Left kidney (tissue), 2 donors: ENCODE results near the gene DIDO1. TPM values are rescaled to one million over a fixed set of nuclear protein-coding genes. Genes with fewer than 3 reads are reported as not detected.
"Not testable (repeated sequence)": the region's sequence is repeated elsewhere in the genome, so short reads cannot be mapped to it uniquely, and the experiment has no call there.

Experiments
- DNase-seq: peaks from one replicate; pipeline ENCODE4 v3.0.0-alpha.2; 2013
- polyA plus RNA-seq: library from polyadenylated mRNA; unstranded; fragments of 120-200 nt; gene quantifications from one replicate; pipeline ENCODE4 v1.2.1, GENCODE V29; 2013; ENCODE audit not compliant: insufficient read length

Gene DIDO1
- polyA plus RNA-seq, 1 donor, result 66.2 TPM

DNA sequence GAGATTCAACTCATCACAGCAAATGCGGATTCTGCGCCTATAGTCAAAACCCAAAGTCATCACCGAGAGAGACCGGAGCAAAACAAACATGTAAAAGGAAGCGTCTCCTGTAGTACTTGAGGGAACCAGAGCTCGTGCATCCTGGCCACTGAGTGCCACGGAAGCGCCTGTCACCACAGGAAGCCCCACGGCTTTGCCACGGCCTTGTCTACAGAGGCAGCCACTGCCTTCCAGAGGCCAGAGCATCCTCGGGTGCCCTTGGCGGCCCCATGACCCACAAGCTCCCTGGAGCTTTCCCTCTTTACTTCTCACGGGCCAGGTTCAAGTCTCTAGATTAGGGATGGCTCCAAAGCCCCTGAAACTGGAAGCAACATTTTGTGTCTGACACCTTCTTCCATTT lies 72.2 kb downstream of the DIDO1 start:
- no peak for DNase-seq

DNA sequence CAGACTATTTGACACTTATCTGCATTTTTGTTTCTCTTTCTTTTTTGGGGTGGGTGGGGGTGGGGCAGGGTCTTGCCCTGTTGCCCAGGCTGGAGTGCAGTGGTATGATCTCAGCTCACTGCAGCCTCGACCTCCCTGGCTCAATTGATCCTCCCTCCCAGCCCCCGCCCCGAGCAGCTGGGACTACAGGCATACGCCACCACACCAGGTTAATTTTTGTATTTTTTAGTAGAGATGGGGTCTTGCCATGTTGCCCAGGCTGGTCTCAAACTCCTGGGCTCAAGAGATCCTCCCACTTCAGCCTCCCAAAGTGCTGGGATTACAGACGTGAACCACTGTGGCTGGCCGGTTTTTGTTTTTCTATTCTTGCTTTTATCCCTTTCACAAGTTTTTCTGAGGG lies 73.0 kb downstream of the DIDO1 start:
- not testable (repeated sequence) for DNase-seq

DNA sequence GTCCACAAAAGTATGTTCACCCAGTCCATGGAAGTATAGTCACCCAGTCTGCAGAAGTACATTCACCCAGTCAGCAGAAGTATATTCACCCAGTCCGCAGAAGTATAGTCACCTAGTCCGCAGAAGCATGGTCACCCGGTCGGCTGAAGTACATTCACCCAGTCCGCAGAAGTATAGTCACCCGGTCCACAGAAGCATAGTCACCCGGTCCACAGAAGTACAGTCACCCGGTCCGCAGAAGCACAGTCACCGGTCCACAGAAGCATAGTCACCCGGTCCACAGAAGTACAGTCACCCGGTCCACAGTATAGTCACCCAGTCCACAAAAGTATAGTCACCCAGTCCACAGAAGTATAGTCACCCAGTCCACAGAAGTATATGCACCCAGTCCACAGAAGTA lies 73.5 kb downstream of the DIDO1 start:
- no peak for DNase-seq

DNA sequence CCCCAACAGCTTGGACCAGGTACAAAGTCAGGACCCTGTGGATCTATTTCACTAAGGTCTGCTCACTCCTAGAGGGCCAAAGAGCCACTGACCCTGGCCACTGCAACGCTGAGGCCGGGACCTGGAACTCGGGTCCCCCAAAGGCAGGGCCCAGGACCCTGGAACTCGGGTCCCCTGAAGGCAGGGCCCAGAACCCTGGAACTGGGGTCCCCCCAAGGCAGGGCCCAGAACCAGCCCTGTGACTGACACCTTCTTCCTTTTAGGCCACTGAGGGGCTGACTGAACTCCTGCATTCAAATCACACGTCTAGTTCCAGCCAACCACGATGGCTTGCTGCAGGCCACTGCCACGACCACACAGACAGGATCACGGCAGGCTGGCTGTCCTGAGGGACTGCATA lies 74.1 kb downstream of the DIDO1 start:
- DNase-seq, result no peak

DNA sequence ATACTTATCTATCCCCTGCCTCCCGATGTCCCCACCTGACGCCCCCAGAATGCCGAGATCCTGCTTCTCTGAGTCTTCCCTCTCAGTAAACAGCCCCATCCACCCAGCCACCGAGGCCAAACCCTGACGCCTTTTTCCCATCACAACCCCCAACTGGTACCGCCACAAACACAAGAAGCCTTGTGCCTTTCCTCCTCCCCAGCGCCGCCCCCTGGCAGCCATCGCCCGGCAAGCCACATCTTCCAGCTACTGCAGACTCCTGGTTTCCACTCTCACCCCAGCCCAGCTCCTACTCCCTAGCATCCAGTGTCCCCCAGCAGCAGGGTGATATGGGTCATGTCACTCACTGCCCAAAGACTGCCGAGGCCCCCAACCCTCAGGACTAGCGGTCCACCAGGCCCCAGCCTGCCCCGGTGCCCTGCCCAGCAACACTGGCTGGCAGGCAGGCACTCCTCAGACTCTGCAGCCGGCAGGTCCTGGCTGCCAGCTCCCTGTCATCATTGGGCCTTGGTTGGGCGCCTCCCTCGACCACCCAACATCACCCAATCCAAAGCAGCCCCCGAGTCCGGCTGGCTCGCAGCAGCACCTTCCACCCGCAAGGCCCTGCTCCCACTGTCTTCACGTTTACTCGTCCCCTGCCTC lies 75.9 kb downstream of the DIDO1 start:
- no peak for DNase-seq

DNA sequence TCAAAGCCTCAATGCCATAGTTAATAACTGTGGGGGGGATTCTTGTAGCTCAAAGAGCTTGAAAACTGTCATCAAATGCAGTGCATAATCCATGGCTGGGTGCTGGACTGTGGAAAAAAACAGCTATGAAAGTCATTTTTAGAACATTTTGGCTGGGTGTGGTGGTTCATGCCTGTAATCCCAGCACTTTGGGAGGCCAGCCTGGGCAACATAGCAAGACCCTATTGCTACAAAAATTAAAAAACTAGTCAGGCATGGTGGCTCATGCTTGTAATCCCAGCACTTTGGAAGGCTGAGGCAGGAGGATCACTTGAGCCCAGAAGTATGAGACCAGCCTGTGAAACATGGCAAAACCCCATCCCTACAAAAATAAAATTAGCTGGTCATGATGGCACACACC lies 76.9 kb downstream of the DIDO1 start:
- DNase-seq, result no peak

DNA sequence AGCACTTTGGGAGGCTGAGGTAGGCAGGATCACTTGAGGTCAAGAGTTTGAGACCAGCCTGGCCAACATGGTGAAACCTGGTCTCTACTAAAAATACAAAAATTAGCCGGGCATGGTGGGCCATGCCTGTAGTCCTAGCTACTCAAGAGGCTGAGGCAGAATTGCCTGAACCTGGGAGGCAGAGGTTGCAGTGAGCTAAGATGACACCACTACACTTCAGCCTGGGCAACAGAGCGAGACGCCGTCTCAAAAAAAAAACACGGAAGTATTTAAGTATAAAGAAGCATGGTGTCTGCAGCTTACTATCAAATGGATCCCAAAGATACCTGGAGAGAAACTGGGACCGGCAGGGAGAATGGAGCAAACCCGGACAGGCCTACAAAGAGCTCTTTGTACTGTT lies 77.4 kb downstream of the DIDO1 start:
- not testable (repeated sequence) for DNase-seq

DNA sequence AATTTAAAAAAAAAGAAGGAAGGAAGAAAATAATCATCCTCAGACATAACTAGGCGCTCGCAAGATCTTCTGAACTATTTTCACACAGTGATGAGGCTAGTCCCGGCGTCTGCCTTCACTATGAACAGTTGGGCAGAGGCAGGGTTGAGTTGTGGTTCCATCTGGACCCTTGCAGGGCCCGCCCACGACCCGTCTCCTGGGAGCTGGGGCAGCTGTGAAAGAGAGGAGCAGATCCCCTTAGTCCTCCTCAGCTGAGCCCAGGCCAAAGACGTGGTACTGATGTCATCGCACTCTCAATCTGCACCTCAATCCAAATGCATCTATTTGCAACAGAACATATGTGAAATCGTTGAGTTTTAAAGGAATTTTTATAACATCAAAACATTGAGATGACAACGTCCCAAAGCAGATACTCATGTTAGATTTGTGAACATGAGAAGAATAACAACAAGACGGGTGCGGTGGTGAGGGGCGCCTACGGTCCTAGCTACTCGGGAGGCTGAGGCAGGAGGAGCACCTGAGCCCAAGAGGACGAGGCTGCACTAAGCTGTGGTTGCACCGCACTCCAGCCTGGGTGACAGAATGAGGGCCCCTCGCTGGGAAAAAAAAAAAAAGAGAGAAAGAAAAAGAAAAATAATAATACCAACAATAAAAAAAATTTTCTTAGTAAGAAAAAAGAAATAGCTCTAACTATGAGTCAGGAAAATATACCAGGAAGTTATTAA lies 80.0 kb downstream of the DIDO1 start:
- DNase-seq, result no peak

DNA sequence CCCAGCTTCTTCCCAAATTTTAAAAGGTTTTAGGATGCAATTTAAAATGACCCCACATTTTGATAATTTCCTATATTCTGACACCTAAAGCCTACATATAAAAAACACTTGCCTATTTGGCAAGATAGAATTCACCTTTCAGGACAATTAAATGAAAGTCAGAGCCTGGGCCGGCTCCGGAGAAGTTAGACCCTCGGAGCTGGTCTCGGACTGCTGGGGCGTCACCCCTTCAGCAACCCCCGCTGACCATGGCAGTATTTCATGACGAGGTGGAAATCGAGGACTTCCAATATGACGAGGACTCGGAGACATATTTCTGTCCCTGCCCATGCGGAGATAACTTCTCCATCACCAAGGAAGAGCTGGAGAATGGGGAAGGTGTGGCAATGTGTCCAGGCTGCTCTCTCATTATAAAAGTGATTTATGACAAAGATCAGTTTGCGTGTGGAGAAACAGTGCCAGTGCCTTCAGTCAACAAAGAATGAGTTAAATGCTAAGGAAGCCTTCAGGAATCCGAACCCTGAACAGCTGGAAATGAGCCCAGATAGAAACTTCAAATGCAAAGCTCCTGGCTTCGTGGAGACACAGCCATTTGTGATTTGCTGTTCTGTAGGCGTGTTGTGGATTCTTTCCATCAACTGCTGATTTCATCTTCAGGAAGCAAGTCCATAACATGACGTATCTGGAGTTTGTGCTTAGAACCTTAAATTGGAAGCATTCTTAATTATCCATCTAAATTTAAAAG lies 80.7 kb downstream of the DIDO1 start:
- no peak for DNase-seq

DNA sequence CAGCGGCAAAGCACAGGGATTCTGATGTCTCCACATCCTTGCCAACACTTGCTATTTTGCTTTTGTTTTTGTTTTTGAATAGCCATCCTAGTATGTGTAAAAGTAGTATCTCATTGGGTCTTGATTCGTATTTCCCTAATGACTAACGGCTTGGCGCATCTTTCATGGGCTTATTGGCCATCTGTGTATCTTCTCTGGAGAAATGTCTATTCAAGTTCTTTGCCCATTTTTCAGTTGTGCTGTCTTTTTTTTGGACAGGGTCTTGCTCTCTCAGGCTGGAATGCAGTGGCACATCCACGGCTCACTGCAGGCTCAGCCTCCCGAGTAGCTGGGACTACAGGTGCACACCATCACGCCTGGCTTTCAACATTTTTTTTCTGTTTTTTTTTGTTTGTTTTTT lies 82.1 kb downstream of the DIDO1 start:
- DNase-seq, result no peak

DNA sequence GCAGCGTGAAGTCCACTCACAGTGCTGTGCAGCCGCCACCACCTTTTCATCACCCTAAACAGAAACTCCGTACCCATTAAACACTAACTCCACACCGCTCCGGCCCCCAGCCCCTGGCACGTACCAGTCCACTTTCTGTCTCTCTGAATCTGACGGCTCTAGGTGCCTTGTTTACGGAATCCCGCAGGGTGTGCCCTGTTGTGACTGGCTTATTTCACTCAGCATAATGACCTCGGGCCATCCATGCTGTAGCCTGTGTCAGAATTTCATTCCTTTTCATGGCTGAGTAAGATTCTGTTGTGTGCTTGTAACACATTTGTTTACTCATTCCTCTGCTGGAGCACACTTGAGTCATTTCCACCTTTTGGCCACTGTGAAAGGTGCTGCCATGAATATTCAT lies 82.6 kb downstream of the DIDO1 start:
- no peak for DNase-seq

DNA sequence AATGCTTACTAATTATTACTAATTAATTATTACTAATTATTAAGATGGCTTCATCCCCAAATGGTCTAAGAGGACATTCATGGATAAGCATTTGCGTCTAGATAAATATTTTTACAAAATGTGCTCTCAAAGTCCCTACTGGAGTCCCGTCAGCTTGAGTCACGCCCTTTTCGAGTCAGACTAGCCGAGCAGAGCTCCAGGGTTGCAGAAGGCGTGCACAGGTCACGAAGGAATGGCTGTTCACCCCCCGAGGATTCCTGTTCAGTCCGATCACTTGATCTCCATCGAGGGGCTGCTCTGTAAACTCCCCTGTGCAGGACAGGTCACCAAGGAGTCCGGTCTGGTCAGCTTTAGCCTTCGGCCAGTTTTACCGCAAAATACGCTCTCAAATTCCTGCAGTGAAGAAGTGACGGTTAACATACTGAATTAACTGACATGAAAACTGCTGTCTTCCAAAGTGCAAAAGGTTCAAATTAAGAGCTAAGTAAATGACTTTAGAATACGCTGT lies 84.5 kb downstream of the DIDO1 start:
- no peak for DNase-seq

DNA sequence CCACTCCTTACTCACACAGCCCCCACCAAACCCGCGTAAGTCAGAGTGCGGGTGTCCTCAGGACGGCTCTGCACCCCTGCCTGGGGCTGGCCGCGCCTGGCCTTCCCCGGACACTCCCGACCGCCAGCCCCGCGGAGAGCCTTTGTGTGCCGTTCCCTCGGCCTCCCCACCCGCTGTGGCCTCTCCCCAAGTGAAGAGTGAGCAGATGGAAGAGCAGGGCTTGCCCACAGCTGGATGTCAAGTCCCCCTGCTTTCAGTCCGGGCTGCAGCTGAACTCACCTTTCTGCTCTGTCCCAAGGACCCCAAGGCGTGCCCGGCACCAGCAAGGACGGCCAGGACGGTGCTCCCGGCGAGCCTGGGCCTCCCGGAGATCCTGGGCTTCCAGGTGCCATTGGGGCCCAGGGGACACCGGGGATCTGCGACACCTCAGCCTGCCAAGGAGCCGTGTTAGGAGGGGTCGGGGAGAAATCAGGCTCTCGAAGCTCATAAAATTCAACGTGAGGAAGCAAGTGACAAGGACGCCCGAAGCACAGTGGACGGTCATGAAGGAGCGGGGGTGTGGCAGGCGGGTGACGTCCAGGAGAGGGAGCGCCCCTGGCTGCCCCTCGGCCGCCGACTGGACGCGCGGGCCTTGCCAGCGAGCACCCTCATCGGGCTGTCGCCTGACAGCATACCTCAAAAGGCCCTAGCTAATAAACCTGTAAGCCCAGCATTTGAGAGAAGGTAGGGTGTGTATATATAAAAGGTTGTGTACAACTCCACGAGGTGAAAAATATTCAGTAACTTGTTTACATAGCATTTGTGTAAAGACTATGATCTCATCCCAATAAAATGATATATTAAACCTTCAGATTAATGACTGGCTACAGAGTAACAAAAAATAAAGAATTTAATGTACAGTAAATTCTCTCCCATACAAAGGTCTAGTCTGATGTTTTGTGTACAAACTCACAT lies 85.8 kb downstream of the DIDO1 start:
- no peak for DNase-seq

DNA sequence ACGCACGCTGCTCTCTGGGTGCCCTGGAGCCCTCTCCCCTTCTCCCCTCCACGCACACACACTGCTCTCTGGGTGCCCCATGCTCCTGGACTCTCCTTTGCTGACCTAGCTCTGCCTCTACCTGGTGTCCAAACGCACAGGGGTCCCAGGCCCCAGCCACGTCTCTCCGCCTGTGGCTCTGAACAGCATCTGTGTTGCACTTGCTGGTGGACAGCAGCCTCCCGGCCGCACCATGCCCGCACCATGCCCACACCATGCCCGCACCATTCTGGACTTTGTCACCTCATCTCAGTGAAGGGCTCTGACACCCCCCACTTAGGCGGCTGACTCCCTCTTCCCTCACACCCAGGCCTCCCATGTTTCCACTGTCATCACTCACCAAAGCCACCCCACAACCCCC lies 86.5 kb downstream of the DIDO1 start:
- DNase-seq, result no peak

DNA sequence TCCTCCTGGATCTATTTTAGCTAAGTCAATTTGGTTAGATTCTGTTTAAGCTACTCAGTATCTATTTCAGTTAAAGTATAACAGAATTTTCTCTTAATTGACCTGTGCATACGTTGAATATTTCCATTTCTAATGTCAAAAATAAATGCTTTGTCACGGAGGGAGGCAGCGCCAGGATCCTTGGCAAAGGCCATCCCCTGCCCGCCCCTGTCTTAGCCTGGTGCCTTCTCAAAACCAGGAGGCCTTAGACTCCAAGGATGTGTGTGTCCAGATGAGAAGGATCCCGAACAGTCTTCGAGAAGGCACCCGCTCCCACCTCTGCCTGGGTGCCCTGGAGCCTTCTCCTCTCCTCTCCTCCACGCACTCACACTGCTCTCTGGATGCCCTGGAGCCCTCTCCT lies 87.0 kb downstream of the DIDO1 start:
- DNase-seq, result no peak

DNA sequence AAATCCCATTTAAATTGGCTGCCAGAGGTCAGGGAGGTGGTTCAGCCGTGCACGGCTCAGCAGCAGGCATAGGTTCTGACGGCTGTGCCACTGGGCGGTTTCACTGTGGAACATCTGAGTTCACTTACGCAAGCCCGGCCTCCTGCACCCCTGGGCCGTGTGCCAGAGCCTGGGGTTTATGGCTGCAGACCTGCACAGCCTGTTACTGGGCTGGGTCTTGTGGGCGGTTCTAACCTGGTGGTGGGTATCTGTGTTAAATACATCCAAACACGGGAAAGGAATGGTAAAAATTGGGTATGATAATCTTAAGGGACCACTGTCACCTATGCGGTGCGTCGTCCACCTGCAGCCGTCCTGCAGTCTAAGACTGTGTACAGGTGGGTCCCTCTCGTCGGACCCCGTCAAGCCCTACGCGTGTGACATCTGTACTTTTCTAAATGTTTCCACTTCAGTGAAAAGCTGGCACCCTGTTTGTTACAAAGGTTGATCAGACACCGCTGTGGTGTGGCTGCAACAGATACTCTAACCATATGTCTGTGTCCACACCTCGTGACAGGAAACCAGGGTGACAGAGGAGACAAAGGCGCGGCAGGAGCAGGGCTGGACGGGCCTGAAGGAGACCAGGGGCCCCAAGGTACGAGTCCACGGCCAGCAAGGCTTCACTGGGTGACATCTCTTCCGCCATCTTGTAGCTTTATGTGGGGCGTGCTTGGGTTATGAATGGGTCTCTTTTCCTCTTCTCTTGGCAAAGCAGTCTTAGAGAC lies 88.0 kb downstream of the DIDO1 start:
- DNase-seq, result no peak

DNA sequence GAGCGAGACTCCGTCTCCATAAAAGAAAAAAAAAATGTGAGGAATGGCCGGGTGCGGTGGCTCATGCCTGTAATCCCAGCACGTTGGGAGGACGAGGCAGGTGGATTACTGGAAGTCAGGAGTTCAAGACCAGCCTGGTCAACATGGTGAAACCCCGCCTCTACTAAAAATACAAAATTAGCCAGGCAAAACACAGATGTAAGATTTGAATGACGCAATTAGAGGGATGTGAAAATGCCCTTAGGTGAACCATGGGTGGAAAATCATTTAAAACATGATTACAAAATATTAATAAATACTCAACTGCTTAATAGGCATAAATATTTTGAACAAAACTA lies 88.5 kb downstream of the DIDO1 start:
- no peak for DNase-seq

DNA sequence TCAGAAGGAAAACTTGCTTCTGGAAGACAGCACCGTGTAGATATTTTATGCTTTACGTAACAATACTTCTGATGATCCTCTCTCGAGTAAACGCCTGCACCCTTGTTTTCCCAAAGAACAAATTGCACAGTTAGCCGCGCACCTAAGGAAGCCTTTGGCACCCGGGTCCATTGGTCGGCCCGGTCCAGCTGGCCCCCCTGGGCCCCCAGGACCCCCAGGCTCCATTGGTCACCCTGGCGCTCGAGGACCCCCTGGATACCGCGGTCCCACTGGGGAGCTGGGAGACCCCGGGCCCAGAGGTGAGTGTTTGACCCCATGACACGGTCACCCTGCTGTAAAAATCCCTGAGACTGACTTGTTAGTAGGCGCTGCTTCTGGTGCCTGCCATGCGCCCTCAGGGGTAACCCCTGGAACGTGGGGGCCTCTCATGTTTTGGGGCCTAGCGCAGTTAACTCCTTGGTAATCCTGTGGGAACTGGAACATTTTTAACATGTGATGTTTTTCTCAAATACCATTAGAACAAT lies 89.3 kb downstream of the DIDO1 start:
- DNase-seq, result no peak

DNA sequence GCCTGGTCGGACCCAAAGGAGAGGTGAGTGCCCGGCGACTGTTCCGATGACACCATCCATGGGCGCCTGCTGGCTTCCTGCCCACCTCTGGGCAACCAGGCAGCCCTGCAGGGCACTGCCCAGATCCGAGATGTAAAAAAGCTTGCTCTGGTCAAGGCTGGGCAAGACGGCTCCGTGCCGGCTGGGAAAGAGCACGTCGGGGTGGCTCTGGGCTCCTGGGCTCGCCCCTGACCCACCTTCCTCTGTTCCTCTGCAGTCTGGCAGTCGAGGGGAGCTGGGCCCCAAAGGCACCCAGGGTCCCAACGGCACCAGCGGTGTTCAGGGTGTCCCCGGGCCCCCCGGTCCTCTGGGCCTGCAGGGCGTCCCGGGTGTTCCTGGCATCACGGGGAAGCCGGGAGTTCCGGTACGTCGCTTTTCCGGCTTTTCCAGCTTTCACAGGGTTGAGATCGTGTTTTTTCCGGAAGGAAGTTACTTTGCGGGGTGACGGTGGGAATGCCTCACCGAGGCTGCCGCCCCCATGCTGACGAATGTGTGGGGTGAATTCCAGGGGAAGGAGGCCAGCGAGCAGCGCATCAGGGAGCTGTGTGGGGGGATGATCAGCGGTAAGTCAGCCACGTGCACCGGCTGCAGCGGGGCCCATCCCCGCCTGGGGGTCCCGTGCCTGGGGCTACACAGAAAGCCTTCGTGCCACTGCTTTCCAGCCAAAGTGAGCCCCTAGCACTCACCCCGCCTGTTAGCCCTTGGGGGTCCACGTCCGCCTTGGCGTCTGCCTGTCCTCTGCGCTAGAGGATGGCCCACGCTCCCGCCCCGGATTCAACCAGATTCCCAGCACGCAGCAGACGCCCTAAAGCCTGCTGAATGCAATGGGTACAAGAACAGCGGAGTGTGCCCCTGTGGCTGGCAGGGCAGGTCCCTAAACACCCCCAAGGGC lies 90.1 kb downstream of the DIDO1 start:
- no peak for DNase-seq
